A549 (cell line): Measurements from ENCODE around the gene PDCD1.

ENCODE experiments used
- EHMT2 ChIP-seq: fragments of 200-600 bp; sonication (generic); IDR thresholded peaks from 2 replicates; pipeline ENCODE4 v1.6.1; 2016; ENCODE audit warnings: antibody characterized with exemption, low read depth, mild to moderate bottlenecking, moderate library complexity
- RCOR1 ChIP-seq: fragments of 150-350 bp; IDR thresholded peaks from 2 replicates; pipeline ENCODE4 v1.6.1; 2014; ENCODE audit warnings: antibody characterized with exemption, low read length, low read depth

DNA sequence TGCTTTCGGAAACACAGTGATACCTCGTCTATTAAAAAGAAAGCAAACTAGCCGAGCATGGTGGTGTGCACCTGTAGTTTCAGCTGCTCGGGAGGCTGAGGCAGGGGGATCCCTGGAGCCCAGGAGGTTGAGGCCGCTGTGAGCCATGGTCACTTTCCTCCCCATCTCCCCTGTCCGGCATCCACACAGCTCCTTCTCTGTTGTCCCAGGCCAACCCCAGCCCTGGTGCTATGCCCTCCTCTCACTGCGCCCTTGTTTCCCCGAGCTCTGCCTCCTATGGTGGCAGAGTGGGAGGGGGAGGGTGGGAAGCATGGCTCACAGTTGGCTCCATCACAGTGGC lies 26.2 kb upstream of the PDCD1 start:
- TF ChIP-seq EHMT2 (no peak), RCOR1 (no peak)
